Ammon's horn (tissue), 1 donor: Measurements from ENCODE around the gene OR8U1.
"Not testable (repeated sequence)": the region's sequence is repeated elsewhere in the genome, so short reads cannot be mapped to it uniquely, and the experiment has no call there.

Source experiments
- DNase-seq: peaks from one replicate; pipeline ENCODE4 v3.0.0-alpha.2; 2016; ENCODE audit warnings: low spot score

Gene OR8U1

DNA sequence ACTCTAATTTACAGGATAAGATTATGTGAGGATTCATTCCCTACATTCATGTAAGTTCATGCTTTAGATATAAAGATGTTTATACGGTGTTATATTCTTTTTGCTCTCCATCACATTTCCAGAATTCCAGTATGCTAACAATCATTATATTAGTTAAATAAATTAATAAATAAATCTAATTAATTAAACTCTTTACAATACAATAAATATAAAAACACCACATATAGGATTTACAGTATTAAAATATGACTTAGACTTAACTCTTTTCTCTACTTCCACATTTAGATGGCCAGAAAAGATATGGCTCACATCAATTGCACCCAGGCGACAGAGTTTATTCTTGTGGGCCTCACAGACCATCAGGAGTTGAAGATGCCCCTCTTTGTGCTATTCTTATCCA, at the start of gene OR8U1:
OR8U1 (plus strand) TSS at position 301 of the 400 bp plus-strand sequence; CDS start at position 301, 0 bp downstream.
- no peak for DNase-seq

GRCh38 chr11:56331861-56332491, 43.4 kb upstream of the OR8U1 start:
- DNase-seq: no peak

DNA sequence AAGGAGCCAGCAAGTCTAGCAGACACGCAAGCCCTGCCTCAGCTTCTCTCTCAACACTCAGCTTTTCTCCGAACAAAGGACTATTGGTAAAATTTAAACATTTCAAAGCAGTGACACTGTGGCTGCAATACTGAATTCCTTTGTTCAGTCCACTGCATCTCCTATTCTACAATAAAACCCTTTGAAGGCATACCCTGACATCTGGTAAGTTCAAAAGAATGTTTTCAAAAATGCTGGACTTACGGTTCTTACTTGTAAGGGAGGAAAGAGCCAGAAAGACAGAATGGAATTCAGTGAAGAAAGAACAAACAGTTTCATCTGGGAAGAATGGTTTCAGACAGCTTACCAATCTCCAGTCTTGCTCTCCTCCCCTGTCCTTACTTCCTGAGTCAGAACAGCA, 42.3 kb upstream of the OR8U1 start:
- no peak for DNase-seq

- DNase-seq: no peak
These were observed 35.1 kb upstream of the OR8U1 start for GRCh38 chr11:56340289-56340688.

- DNase-seq: no peak
These were observed 29.7 kb upstream of the OR8U1 start, which contains the start of gene OR8K1 for GRCh38 chr11:56345739-56346138. TSS of gene OR8K1 (plus strand) at chr11:56346039. CDS start at chr11:56346039, 0 bp downstream.

GRCh38 chr11:56353991-56354390, 21.4 kb upstream of the OR8U1 start, which contains the start of gene OR8J1:
TSS of gene OR8J1 (plus strand) at chr11:56354291. CDS start at chr11:56360247, 5,956 bp downstream.
- DNase-seq: no peak

DNA sequence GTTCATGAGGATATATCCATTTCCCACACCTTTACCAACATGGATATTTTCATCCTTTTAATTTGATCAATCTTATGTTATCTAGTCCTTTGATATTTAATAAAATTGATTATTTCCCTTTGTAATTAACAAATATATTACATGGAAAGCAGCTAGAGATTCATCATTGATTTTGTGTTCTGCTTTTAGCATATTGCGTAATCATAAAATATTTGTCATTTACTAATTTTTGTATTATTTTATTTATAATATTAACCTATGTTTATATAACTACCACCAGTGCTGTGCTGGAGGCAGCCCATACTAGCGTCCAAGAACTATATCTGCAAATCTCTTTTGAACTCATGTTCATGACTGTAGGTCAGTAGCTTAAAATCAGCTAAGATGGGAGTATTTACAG, 4.7 kb downstream of the OR8U1 start:
- DNase-seq: no peak

DNA sequence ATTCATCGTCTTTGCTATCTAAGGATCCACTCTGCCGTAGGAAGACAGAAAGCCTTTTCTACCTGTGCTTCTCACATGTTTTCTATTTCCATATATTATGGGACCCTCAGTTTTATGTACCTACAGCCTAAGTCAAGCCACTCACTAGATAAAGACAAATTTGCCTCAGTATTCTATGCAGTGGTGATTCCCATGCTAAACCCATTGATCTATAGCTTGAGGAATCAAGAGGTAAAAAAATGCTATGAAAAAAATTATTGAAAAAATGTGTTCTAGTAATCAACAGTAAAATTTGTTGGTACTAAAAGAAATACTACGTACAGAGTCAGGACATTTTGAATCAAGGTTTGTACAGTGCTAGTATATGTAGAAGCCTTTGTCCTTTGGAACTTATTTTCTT, 19.0 kb downstream of the OR8U1 start:
- no peak for DNase-seq

DNA sequence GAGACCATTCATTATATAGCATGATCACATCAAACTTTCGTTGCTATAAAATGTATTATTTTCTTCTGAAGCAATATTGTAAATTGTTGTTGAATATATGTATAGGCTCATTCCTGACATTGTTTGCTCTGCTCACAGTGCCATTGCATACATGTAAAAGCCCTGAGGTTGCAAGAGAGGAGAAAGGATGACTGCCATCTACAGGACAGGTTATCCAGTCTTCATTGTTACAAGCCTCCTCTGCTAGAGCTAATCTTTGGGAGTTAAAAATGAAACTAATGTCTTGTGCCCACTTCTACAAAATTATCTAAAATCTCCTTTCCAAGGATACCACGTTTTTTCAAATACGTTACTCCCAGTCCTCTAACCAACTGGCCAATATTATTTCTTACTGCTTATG, 20.6 kb downstream of the OR8U1 start:
- DNase-seq: no peak

GRCh38 chr11:56401858-56402461, 26.5 kb downstream of the OR8U1 start:
- not testable (repeated sequence) for DNase-seq

DNA sequence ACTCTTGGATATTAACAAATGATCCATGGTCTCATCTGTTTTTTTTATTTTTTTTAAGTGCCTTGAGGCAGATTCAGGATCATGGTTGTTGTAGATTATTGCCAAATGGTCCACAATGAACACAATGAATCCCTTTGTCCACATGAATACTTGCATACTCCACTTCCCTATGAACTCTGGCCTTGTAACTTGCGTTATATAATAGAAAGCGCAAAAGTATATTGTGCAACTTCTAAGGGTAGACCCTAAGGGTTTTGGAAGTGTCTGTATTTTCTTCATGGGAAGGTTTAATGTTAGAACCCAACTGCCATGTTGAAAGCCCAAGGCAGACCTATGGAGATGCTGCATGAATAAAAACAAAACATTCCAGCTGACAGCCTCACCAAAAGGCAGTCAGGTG, 29.0 kb downstream of the OR8U1 start:
- DNase-seq: no peak

- no peak for DNase-seq
These were observed 35.4 kb downstream of the OR8U1 start for GRCh38 chr11:56410801-56411200.

- no peak for DNase-seq
These were observed 37.0 kb downstream of the OR8U1 start, which contains the start of gene OR5AL1 for GRCh38 chr11:56412396-56412795. TSS of gene OR5AL1 (plus strand) at chr11:56412696.
